HEK293 (cell line): ENCODE results near the gene TRIM7.

Source experiments
- AEBP2 ChIP-seq: fragments of 450-650 bp; formaldehyde crosslinking; IDR thresholded peaks from 2 replicates; pipeline ENCODE4 v1.5.1; 2016; ENCODE audit warnings: missing biosample characterization, missing genetic modification characterization, borderline replicate concordance
- GLI2 ChIP-seq: fragments of 450-650 bp; formaldehyde crosslinking; IDR thresholded peaks from 2 replicates; pipeline ENCODE4; 2017; ENCODE audit warnings: missing biosample characterization, missing genetic modification characterization, low read depth, borderline replicate concordance
- GLI4 ChIP-seq: fragments of 450-650 bp; formaldehyde crosslinking; IDR thresholded peaks from 2 replicates; pipeline ENCODE4 v1.5.1; 2016; ENCODE audit warnings: missing biosample characterization, missing genetic modification characterization
- PBX3 ChIP-seq: sonication (generic); formaldehyde crosslinking; IDR thresholded peaks from 2 replicates; pipeline ENCODE4 v1.8.1; 2022; ENCODE audit warnings: mild to moderate bottlenecking, moderate library complexity, missing genetic modification reagents
- PRDM4 ChIP-seq: fragments of 450-650 bp; formaldehyde crosslinking; IDR thresholded peaks from 2 replicates; pipeline ENCODE4 v1.5.1; 2017; ENCODE audit warnings: missing biosample characterization, missing genetic modification characterization
- SP7 ChIP-seq: fragments of 450-650 bp; formaldehyde crosslinking; IDR thresholded peaks from 2 replicates; pipeline ENCODE4 v1.5.1; 2016; ENCODE audit warnings: missing biosample characterization, missing genetic modification characterization
- TCF7L2 ChIP-seq: IDR thresholded peaks from 2 replicates; pipeline ENCODE4 v1.6.1; 2011; ENCODE audit warnings: low read depth, mild to moderate bottlenecking, inconsistent platforms, low read length, moderate library complexity, borderline replicate concordance
- YY1 ChIP-seq: fragments of 450-650 bp; formaldehyde crosslinking; IDR thresholded peaks from 2 replicates; pipeline ENCODE4 v1.5.1; 2018; ENCODE audit warnings: missing biosample characterization, missing genetic modification characterization
- ZBTB10 ChIP-seq: fragments of 450-650 bp; formaldehyde crosslinking; IDR thresholded peaks from 2 replicates; pipeline ENCODE4 v1.5.1; 2016; ENCODE audit warnings: missing biosample characterization, missing genetic modification characterization
- ZBTB21 ChIP-seq: fragments of 450-650 bp; formaldehyde crosslinking; IDR thresholded peaks from 2 replicates; pipeline ENCODE4 v1.5.1; 2017; ENCODE audit warnings: missing biosample characterization, missing genetic modification characterization
- ZNF112 ChIP-seq: fragments of 450-650 bp; formaldehyde crosslinking; IDR thresholded peaks from 2 replicates; pipeline ENCODE4 v1.5.0; 2017; ENCODE audit warnings: missing biosample characterization, missing genetic modification characterization
- ZNF114 ChIP-seq: fragments of 450-650 bp; formaldehyde crosslinking; IDR thresholded peaks from 2 replicates; pipeline ENCODE4 v1.5.0; 2017; ENCODE audit warnings: missing biosample characterization, missing genetic modification characterization
- ZNF169 ChIP-seq: fragments of 450-650 bp; formaldehyde crosslinking; IDR thresholded peaks from 2 replicates; pipeline ENCODE4 v1.5.1; 2016; ENCODE audit warnings: missing biosample characterization, missing genetic modification characterization
- ZNF19 ChIP-seq: fragments of 450-650 bp; formaldehyde crosslinking; IDR thresholded peaks from 2 replicates; pipeline ENCODE4; 2016; ENCODE audit warnings: missing biosample characterization, missing genetic modification characterization, low read depth
- ZNF223 ChIP-seq: fragments of 450-650 bp; formaldehyde crosslinking; IDR thresholded peaks from 2 replicates; pipeline ENCODE4 v1.5.1; 2016; ENCODE audit warnings: missing biosample characterization, missing genetic modification characterization
- ZNF335 ChIP-seq: fragments of 450-650 bp; formaldehyde crosslinking; conservative IDR thresholded peaks from 2 replicates; pipeline ENCODE4 v1.5.1; 2016; ENCODE audit warnings: missing biosample characterization, missing genetic modification characterization
- ZNF394 ChIP-seq: fragments of 450-650 bp; formaldehyde crosslinking; IDR thresholded peaks from 2 replicates; pipeline ENCODE4 v1.5.1; 2016; ENCODE audit warnings: missing biosample characterization, missing genetic modification characterization, mild to moderate bottlenecking, moderate library complexity, borderline replicate concordance
- ZNF449 ChIP-seq: fragments of 450-650 bp; formaldehyde crosslinking; IDR thresholded peaks from 2 replicates; pipeline ENCODE4 v1.5.1; 2017; ENCODE audit warnings: missing biosample characterization, mild to moderate bottlenecking, missing genetic modification characterization, moderate library complexity
- ZNF529 ChIP-seq: fragments of 450-650 bp; formaldehyde crosslinking; IDR thresholded peaks from 2 replicates; pipeline ENCODE4 v1.5.1; 2017; ENCODE audit warnings: missing genetic modification characterization, missing biosample characterization; ENCODE audit not compliant: insufficient replicate concordance
- ZNF623 ChIP-seq: fragments of 450-650 bp; formaldehyde crosslinking; IDR thresholded peaks from 2 replicates; pipeline ENCODE4 v1.5.1; 2016; ENCODE audit warnings: missing biosample characterization, missing genetic modification characterization
- ZNF639 ChIP-seq: fragments of 450-650 bp; formaldehyde crosslinking; IDR thresholded peaks from 2 replicates; pipeline ENCODE4 v1.5.1; 2016; ENCODE audit warnings: missing biosample characterization, missing genetic modification characterization
- ZNF704 ChIP-seq: fragments of 450-650 bp; formaldehyde crosslinking; IDR thresholded peaks from 2 replicates; pipeline ENCODE4 v1.5.1; 2016; ENCODE audit warnings: missing biosample characterization, missing genetic modification characterization
- ZNF76 ChIP-seq: fragments of 450-650 bp; formaldehyde crosslinking; IDR thresholded peaks from 2 replicates; pipeline ENCODE4; 2016; ENCODE audit warnings: low read depth, missing biosample characterization, missing genetic modification characterization, borderline replicate concordance
- ZNF776 ChIP-seq: fragments of 450-650 bp; formaldehyde crosslinking; IDR thresholded peaks from 2 replicates; pipeline ENCODE4 v1.5.0; 2017; ENCODE audit warnings: missing biosample characterization, missing genetic modification characterization, borderline replicate concordance
- ZSCAN30 ChIP-seq: fragments of 450-650 bp; IDR thresholded peaks from 2 replicates; pipeline ENCODE4 v1.5.1; 2018; ENCODE audit warnings: missing biosample characterization, mild to moderate bottlenecking, missing genetic modification characterization, moderate library complexity

TRIM7 gene

GRCh38 chr5:181243564-181244343 is 38.8 kb upstream of the TRIM7 start, which contains the start of gene RACK1 (continued):
- TF ChIP-seq ZBTB10 (peak; percentile 25; the same call in 1 of the 2 replicates), GLI2 (no peak), ZNF394 (tag by site-specific recombination) (peak; percentile 55; the same call in 1 of the 2 replicates), PBX3 (CRISPR knock-in tag) (0 out of 2 replicates have a peak, but pooled peaks have one; percentile 31), ZSCAN30 (peak; percentile 88), TCF7L2 (peak; percentile 67; the same call in 1 of the 2 replicates), ZNF623 (tag by site-specific recombination) (no peak), SP7 (tag by site-specific recombination) (peak; percentile 72), ZNF639 (tag by site-specific recombination) (peak; percentile 71), ZNF529 (no peak), ZNF223 (no peak; the same call in 1 of the 2 replicates), ZNF449 (tag by site-specific recombination) (no peak), ZNF335 (tag by site-specific recombination) (peak; percentile 96), ZNF169 (tag by site-specific recombination) (no peak), ZBTB21 (tag by site-specific recombination) (no peak), YY1 (tag by site-specific recombination) (peak; percentile 99), GLI4 (tag by site-specific recombination) (peak; percentile 94; the same call in 1 of the 2 replicates), ZNF776 (no peak), PRDM4 (tag by site-specific recombination) (peak; percentile 38; the same call in 1 of the 2 replicates), ZNF114 (no peak), ZNF704 (tag by site-specific recombination) (no peak), ZNF19 (tag by site-specific recombination) (no peak), ZNF76 (tag by site-specific recombination) (peak; percentile 90), AEBP2 (tag by site-specific recombination) (no peak), ZNF112 (tag by site-specific recombination) (no peak)
